ENCODE measurements around the gene MALRD1. TPM values are rescaled to one million over a fixed set of nuclear protein-coding genes. Genes with fewer than 3 reads are reported as not detected.

Gene MALRD1
- total RNA-seq, 1 donor from 2014 or later, result 0.84 TPM

GRCh38 chr10:19606968-19607367 is 558.4 kb downstream of the MALRD1 start:
- DNase-seq (ENCODE audit: low read depth, low spot score), result no peak
- Mint-ChIP-seq H3K4me1 (no peaks in the 10 kb centered on the region), H3K27ac (ENCODE audit: unreplicated experiment) (no peak overlapping the region), H3K36me3 (ENCODE audit: low read depth) (no peaks in the 10 kb centered on the region), H3K9me3 (peaks cover 5% of the 10 kb centered on the region), H3K27me3 (ENCODE audit: low read depth) (no peaks in the 10 kb centered on the region), H3K4me3 (no peak overlapping the region)
- TF ChIP-seq CTCF (conservative IDR thresholded peaks at IDR 0.05), result no peak

- no peak for TF ChIP-seq CTCF (conservative IDR thresholded peaks at IDR 0.05)
- no peaks in the 10 kb centered on the region for H3K27me3 Mint-ChIP-seq (ENCODE audit: low read depth)
- no peak for DNase-seq (ENCODE audit: low read depth, low spot score)
- H3K4me3 Mint-ChIP-seq, result no peak overlapping the region
- H3K9me3 Mint-ChIP-seq, result no peaks in the 10 kb centered on the region
- H3K27ac Mint-ChIP-seq (ENCODE audit: unreplicated experiment), result no peak overlapping the region
- H3K36me3 Mint-ChIP-seq (ENCODE audit: low read depth), result no peaks in the 10 kb centered on the region
- no peaks in the 10 kb centered on the region for H3K4me1 Mint-ChIP-seq
These were observed 563.2 kb downstream of the MALRD1 start for GRCh38 chr10:19611775-19612174.

- Mint-ChIP-seq H3K36me3 (ENCODE audit: low read depth) (no peaks in the 10 kb centered on the region), H3K4me1 (no peaks in the 10 kb centered on the region), H3K27ac (ENCODE audit: unreplicated experiment) (no peak overlapping the region), H3K27me3 (ENCODE audit: low read depth) (no peaks in the 10 kb centered on the region), H3K4me3 (no peak overlapping the region), H3K9me3 (no peaks in the 10 kb centered on the region)
- no peak for TF ChIP-seq CTCF (conservative IDR thresholded peaks at IDR 0.05)
- no peak for DNase-seq (ENCODE audit: low read depth, low spot score)
These were observed 568.4 kb downstream of the MALRD1 start for GRCh38 chr10:19616966-19617365.

- no peak for TF ChIP-seq CTCF (conservative IDR thresholded peaks at IDR 0.05)
- Mint-ChIP-seq H3K4me3 (no peak overlapping the region), H3K27me3 (ENCODE audit: low read depth) (no peaks in the 10 kb centered on the region), H3K9me3 (no peaks in the 10 kb centered on the region), H3K36me3 (ENCODE audit: low read depth) (no peaks in the 10 kb centered on the region), H3K27ac (ENCODE audit: unreplicated experiment) (no peak overlapping the region), H3K4me1 (no peaks in the 10 kb centered on the region)
- no peak for DNase-seq (ENCODE audit: low read depth, low spot score)
These were observed 572.2 kb downstream of the MALRD1 start for GRCh38 chr10:19620811-19621210.

GRCh38 chr10:19623321-19623720 is 574.7 kb downstream of the MALRD1 start:
- Mint-ChIP-seq H3K27ac (ENCODE audit: unreplicated experiment) (no peak overlapping the region), H3K27me3 (ENCODE audit: low read depth) (no peaks in the 10 kb centered on the region), H3K36me3 (ENCODE audit: low read depth) (no peaks in the 10 kb centered on the region), H3K4me1 (no peaks in the 10 kb centered on the region), H3K9me3 (no peaks in the 10 kb centered on the region), H3K4me3 (no peak overlapping the region)
- DNase-seq (ENCODE audit: low read depth, low spot score), result no peak
- no peak for TF ChIP-seq CTCF (conservative IDR thresholded peaks at IDR 0.05)

- H3K27me3 Mint-ChIP-seq (ENCODE audit: low read depth), result no peaks in the 10 kb centered on the region
- H3K27ac Mint-ChIP-seq (ENCODE audit: unreplicated experiment), result no peak overlapping the region
- no peak overlapping the region for H3K4me3 Mint-ChIP-seq
- no peak for TF ChIP-seq CTCF (conservative IDR thresholded peaks at IDR 0.05)
- no peak for DNase-seq (ENCODE audit: low read depth, low spot score)
- no peaks in the 10 kb centered on the region for H3K36me3 Mint-ChIP-seq (ENCODE audit: low read depth)
- peaks cover 3% of the 10 kb centered on the region for H3K9me3 Mint-ChIP-seq
- peaks cover 16% of the 10 kb centered on the region for H3K4me1 Mint-ChIP-seq
These were observed 577.6 kb downstream of the MALRD1 start for GRCh38 chr10:19626156-19626555.
